Endothelial cell (in vitro differentiated cells): ENCODE measurements around the gene ZC2HC1B. TPM values are rescaled to one million over a fixed set of nuclear protein-coding genes. Genes with fewer than 3 reads are reported as not detected.

Experiments
- DNase-seq: peaks from one replicate; pipeline ENCODE4 v3.0.0; 2021; ENCODE audit warnings: low spot score
- H3K27ac Mint-ChIP-seq: one replicate; pipeline ENCODE4 v1.8.0; 2021; ENCODE audit warnings: mixed read lengths, inconsistent platforms; ENCODE audit not compliant: unreplicated experiment
- H3K27me3 Mint-ChIP-seq: one replicate; pipeline ENCODE4 v1.8.0; 2021; ENCODE audit warnings: mild to moderate bottlenecking, moderate library complexity, mixed read lengths, inconsistent platforms; ENCODE audit not compliant: unreplicated experiment
- H3K36me3 Mint-ChIP-seq: one replicate; pipeline ENCODE4 v1.8.0; 2021; ENCODE audit warnings: mild to moderate bottlenecking, low read depth, mixed read lengths, inconsistent platforms; ENCODE audit not compliant: unreplicated experiment
- H3K4me1 Mint-ChIP-seq: one replicate; pipeline ENCODE4 v1.8.0; 2021; ENCODE audit warnings: mild to moderate bottlenecking, mixed read lengths, inconsistent platforms; ENCODE audit not compliant: unreplicated experiment
- H3K4me3 Mint-ChIP-seq: one replicate; pipeline ENCODE4 v1.8.0; 2021; ENCODE audit warnings: mild to moderate bottlenecking, mixed read lengths, inconsistent platforms; ENCODE audit not compliant: unreplicated experiment
- H3K9me3 Mint-ChIP-seq: one replicate; pipeline ENCODE4 v1.8.0; 2021; ENCODE audit warnings: mixed read lengths, inconsistent platforms; ENCODE audit not compliant: unreplicated experiment
- total RNA-seq: library from RNA; stranded (reverse); fragmentation: NEBNext Ultra II Directional; extraction: Animal tissue kit (Norgen Biotek cat#: 25700); gene quantifications from one replicate; pipeline ENCODE4 v1.2.1, GENCODE V29; 2021; ENCODE audit not compliant: unreplicated experiment
- TF ChIP-seq, protein P1 (sequence below): fragments of 200-600 bp; sonication (generic); IDR thresholded peaks from one replicate; pipeline ENCODE4 v1.5.0; 2021; ENCODE audit warnings: antibody characterized with exemption; ENCODE audit not compliant: unreplicated experiment

Gene ZC2HC1B
- total RNA-seq, 1 donor from 2014 or later: 0.28 TPM

GRCh38 chr6:143952060-143952778, 87.9 kb downstream of the ZC2HC1B start:
- DNase-seq: no peak

DNA sequence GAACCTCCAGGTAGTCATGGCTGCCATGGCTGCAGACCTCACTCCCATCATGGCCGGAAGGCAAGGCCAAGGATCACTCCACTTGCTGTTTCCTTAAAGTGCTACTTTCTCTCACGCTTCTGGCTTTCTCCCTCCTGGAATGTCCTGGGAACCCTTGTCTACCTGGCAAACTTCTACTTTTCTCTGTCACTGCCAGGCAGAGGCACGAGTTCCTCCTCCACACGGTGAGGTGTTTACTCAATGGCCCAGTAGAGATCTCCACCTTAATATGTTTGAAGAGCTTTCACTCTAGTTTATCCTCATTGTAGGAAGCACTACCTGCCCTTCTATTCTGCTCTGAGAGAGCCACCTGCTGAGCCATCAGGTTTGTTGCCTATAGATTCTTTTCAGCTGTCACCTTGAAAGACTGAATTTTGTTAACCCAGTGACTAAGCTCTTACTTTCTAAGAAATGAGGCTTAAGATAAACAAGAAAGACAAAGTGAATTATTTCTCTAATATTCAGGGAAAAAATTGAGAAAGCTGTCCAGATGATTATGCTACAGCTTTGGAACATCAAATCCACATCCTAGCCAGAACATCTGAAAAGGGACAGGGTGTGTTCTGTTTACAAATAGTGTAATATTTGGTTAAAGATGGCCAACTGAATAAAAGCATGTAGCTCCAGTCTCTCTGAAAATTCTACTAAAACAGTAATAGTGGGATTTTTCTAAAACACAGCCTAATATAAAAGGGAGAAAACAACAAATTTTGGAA, 88.8 kb downstream of the ZC2HC1B start:
- Mint-ChIP-seq H3K27me3 (peaks cover 3% of the 10 kb centered on the region), H3K27ac (no peak overlapping the region), H3K9me3 (no peaks in the 10 kb centered on the region), H3K36me3 (peaks cover 55% of the 10 kb centered on the region), H3K4me1 (peaks cover 6% of the 10 kb centered on the region), H3K4me3 (no peak overlapping the region)
- TF ChIP-seq, protein P1, sequence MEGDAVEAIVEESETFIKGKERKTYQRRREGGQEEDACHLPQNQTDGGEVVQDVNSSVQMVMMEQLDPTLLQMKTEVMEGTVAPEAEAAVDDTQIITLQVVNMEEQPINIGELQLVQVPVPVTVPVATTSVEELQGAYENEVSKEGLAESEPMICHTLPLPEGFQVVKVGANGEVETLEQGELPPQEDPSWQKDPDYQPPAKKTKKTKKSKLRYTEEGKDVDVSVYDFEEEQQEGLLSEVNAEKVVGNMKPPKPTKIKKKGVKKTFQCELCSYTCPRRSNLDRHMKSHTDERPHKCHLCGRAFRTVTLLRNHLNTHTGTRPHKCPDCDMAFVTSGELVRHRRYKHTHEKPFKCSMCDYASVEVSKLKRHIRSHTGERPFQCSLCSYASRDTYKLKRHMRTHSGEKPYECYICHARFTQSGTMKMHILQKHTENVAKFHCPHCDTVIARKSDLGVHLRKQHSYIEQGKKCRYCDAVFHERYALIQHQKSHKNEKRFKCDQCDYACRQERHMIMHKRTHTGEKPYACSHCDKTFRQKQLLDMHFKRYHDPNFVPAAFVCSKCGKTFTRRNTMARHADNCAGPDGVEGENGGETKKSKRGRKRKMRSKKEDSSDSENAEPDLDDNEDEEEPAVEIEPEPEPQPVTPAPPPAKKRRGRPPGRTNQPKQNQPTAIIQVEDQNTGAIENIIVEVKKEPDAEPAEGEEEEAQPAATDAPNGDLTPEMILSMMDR: no peak
- no peak for DNase-seq

More at GRCh38 chr6:143952060-143952778, 87.9 kb downstream of the ZC2HC1B start:
- Mint-ChIP-seq H3K4me3 (no peak overlapping the region), H3K9me3 (no peaks in the 10 kb centered on the region), H3K36me3 (peaks cover 58% of the 10 kb centered on the region), H3K27me3 (peaks cover 3% of the 10 kb centered on the region), H3K27ac (no peak overlapping the region), H3K4me1 (no peaks in the 10 kb centered on the region)
- TF ChIP-seq, protein P1: no peak

DNA sequence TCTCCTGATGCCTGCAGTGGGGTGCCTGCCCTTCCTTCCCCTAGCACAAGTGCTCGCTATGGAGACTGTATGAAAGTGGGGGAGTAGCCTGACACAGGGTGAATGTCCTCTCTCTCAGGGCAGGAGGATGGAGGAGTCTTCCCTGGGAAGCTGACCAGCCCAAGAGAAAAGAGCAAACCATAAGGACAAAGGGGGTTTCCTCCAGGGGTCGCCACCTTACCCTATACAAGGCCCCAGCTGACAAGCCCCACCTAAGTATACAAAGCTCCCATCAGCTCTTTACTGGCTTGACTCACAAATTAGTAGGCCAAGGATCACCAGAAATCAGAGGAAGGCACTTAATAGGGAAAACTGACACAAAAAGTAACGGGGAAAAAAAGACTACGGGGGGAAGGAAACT, 89.6 kb downstream of the ZC2HC1B start:
- Mint-ChIP-seq H3K4me1 (peaks cover 12% of the 10 kb centered on the region), H3K27ac (no peak overlapping the region), H3K36me3 (peaks cover 52% of the 10 kb centered on the region), H3K9me3 (no peaks in the 10 kb centered on the region), H3K4me3 (no peak overlapping the region), H3K27me3 (peaks cover 5% of the 10 kb centered on the region)
- DNase-seq: no peak
- TF ChIP-seq, protein P1: no peak

- H3K4me1 Mint-ChIP-seq: peaks cover 33% of the 10 kb centered on the region
- H3K27ac Mint-ChIP-seq: no peak overlapping the region
- H3K4me3 Mint-ChIP-seq: no peak overlapping the region
- H3K27me3 Mint-ChIP-seq: peaks cover 8% of the 10 kb centered on the region
- peaks cover 41% of the 10 kb centered on the region for H3K36me3 Mint-ChIP-seq
- TF ChIP-seq, protein P1: no peak
- no peaks in the 10 kb centered on the region for H3K9me3 Mint-ChIP-seq
- DNase-seq: no peak
Observed at GRCh38 chr6:143955971-143956370, 91.7 kb downstream of the ZC2HC1B start.
